Measurements from ENCODE around the gene PDE4D.

The PDE4D gene

GRCh38 chr5:58926541-58926935 lies 967.0 kb downstream of the PDE4D start:
- no peak for DNase-seq (ENCODE audit: low read depth, low spot score)
- Histone ChIP-seq H3K27me3 (ENCODE audit: insufficient read depth, insufficient read length) (no peaks in the 10 kb centered on the region), H3K36me3 (ENCODE audit: insufficient read depth, insufficient read length, low read length) (no peaks in the 10 kb centered on the region), H3K4me3 (ENCODE audit: insufficient read length, low read depth) (no peak overlapping the region), H3K4me1 (ENCODE audit: insufficient read depth, insufficient read length) (peaks cover 3% of the 10 kb centered on the region), H3K9ac (ENCODE audit: insufficient read length, low read depth) (no peak overlapping the region), H3K9me3 (ENCODE audit: insufficient read depth, low read length) (no peaks in the 10 kb centered on the region)
- no peak for TF ChIP-seq SUZ12 (IDR thresholded peaks at IDR 0.05; ENCODE audit: extremely low read depth, insufficient read depth, insufficient read length)
- no peak for TF ChIP-seq YY1 (IDR thresholded peaks at IDR 0.05; ENCODE audit: insufficient read depth, insufficient read length)
- TF ChIP-seq ZNF274 (IDR thresholded peaks at IDR 0.05; ENCODE audit: low read depth, low read length): no peak

GRCh38 chr5:58925627-58926540 lies 967.6 kb downstream of the PDE4D start:
- Histone ChIP-seq H3K4me3 (ENCODE audit: insufficient read length, low read depth) (no peak overlapping the region), H3K9me3 (ENCODE audit: insufficient read depth, low read length) (no peaks in the 10 kb centered on the region), H3K9ac (ENCODE audit: insufficient read length, low read depth) (no peak overlapping the region), H3K4me1 (ENCODE audit: insufficient read depth, insufficient read length) (peaks cover 3% of the 10 kb centered on the region), H3K27me3 (ENCODE audit: insufficient read depth, insufficient read length) (no peaks in the 10 kb centered on the region), H3K36me3 (ENCODE audit: insufficient read depth, insufficient read length, low read length) (no peaks in the 10 kb centered on the region)
- DNase-seq (ENCODE audit: low read depth, low spot score): no peak
- no peak for TF ChIP-seq SUZ12 (IDR thresholded peaks at IDR 0.05; ENCODE audit: extremely low read depth, insufficient read depth, insufficient read length)

GRCh38 chr5:58924306-58924705 lies 969.2 kb downstream of the PDE4D start:
- TF ChIP-seq ZNF274 (IDR thresholded peaks at IDR 0.05; ENCODE audit: low read depth, low read length): no peak
- no peak for TF ChIP-seq SUZ12 (IDR thresholded peaks at IDR 0.05; ENCODE audit: extremely low read depth, insufficient read depth, insufficient read length)
- TF ChIP-seq YY1 (IDR thresholded peaks at IDR 0.05; ENCODE audit: insufficient read depth, insufficient read length): no peak
- Histone ChIP-seq H3K4me1 (ENCODE audit: insufficient read depth, insufficient read length) (peaks cover 3% of the 10 kb centered on the region), H3K36me3 (ENCODE audit: insufficient read depth, insufficient read length, low read length) (no peaks in the 10 kb centered on the region), H3K9me3 (ENCODE audit: insufficient read depth, low read length) (no peaks in the 10 kb centered on the region), H3K27me3 (ENCODE audit: insufficient read depth, insufficient read length) (no peaks in the 10 kb centered on the region), H3K9ac (ENCODE audit: insufficient read length, low read depth) (no peak overlapping the region), H3K4me3 (ENCODE audit: insufficient read length, low read depth) (no peak overlapping the region)
- DNase-seq (ENCODE audit: low read depth, low spot score): no peak

GRCh38 chr5:58923355-58923754 lies 970.2 kb downstream of the PDE4D start:
- Histone ChIP-seq H3K9ac (ENCODE audit: insufficient read length, low read depth) (no peak overlapping the region), H3K9me3 (ENCODE audit: insufficient read depth, low read length) (no peaks in the 10 kb centered on the region), H3K4me1 (ENCODE audit: insufficient read depth, insufficient read length) (peaks cover 3% of the 10 kb centered on the region), H3K4me3 (ENCODE audit: insufficient read length, low read depth) (no peak overlapping the region), H3K27me3 (ENCODE audit: insufficient read depth, insufficient read length) (no peaks in the 10 kb centered on the region), H3K36me3 (ENCODE audit: insufficient read depth, insufficient read length, low read length) (no peaks in the 10 kb centered on the region)
- TF ChIP-seq SUZ12 (IDR thresholded peaks at IDR 0.05; ENCODE audit: extremely low read depth, insufficient read depth, insufficient read length): no peak
- no peak for TF ChIP-seq YY1 (IDR thresholded peaks at IDR 0.05; ENCODE audit: insufficient read depth, insufficient read length)
- no peak for TF ChIP-seq ZNF274 (IDR thresholded peaks at IDR 0.05; ENCODE audit: low read depth, low read length)
- DNase-seq (ENCODE audit: low read depth, low spot score): no peak

GRCh38 chr5:58922461-58923171 lies 970.9 kb downstream of the PDE4D start:
- TF ChIP-seq SUZ12 (IDR thresholded peaks at IDR 0.05; ENCODE audit: extremely low read depth, insufficient read depth, insufficient read length) (no peak), YY1 (IDR thresholded peaks at IDR 0.05; ENCODE audit: insufficient read depth, insufficient read length) (no peak), ZNF274 (IDR thresholded peaks at IDR 0.05; ENCODE audit: low read depth, low read length) (no peak)
- peaks cover 3% of the 10 kb centered on the region for H3K4me1 ChIP-seq (ENCODE audit: insufficient read depth, insufficient read length)

GRCh38 chr5:58921159-58921558 lies 972.4 kb downstream of the PDE4D start:
- Histone ChIP-seq H3K9ac (ENCODE audit: insufficient read length, low read depth) (no peak overlapping the region), H3K36me3 (ENCODE audit: insufficient read depth, insufficient read length, low read length) (no peaks in the 10 kb centered on the region), H3K27me3 (ENCODE audit: insufficient read depth, insufficient read length) (no peaks in the 10 kb centered on the region), H3K4me1 (ENCODE audit: insufficient read depth, insufficient read length) (peaks cover 3% of the 10 kb centered on the region), H3K9me3 (ENCODE audit: insufficient read depth, low read length) (no peaks in the 10 kb centered on the region), H3K4me3 (ENCODE audit: insufficient read length, low read depth) (no peak overlapping the region)
- DNase-seq (ENCODE audit: low read depth, low spot score): no peak
- TF ChIP-seq YY1 (IDR thresholded peaks at IDR 0.05; ENCODE audit: insufficient read depth, insufficient read length) (no peak), ZNF274 (IDR thresholded peaks at IDR 0.05; ENCODE audit: low read depth, low read length) (no peak), SUZ12 (IDR thresholded peaks at IDR 0.05; ENCODE audit: extremely low read depth, insufficient read depth, insufficient read length) (no peak)

More at GRCh38 chr5:58922461-58923171, 970.9 kb downstream of the PDE4D start:
- Histone ChIP-seq H3K9ac (ENCODE audit: insufficient read length, low read depth) (no peak overlapping the region), H3K4me3 (ENCODE audit: insufficient read length, low read depth) (no peak overlapping the region), H3K9me3 (ENCODE audit: insufficient read depth, low read length) (no peaks in the 10 kb centered on the region), H3K27me3 (ENCODE audit: insufficient read depth, insufficient read length) (no peaks in the 10 kb centered on the region), H3K36me3 (ENCODE audit: insufficient read depth, insufficient read length, low read length) (no peaks in the 10 kb centered on the region)
- DNase-seq (ENCODE audit: low read depth, low spot score): no peak

GRCh38 chr5:58919833-58920232 lies 973.7 kb downstream of the PDE4D start:
- Histone ChIP-seq H3K36me3 (ENCODE audit: insufficient read depth, insufficient read length, low read length) (no peaks in the 10 kb centered on the region), H3K4me1 (ENCODE audit: insufficient read depth, insufficient read length) (peaks cover 3% of the 10 kb centered on the region), H3K9me3 (ENCODE audit: insufficient read depth, low read length) (no peaks in the 10 kb centered on the region), H3K4me3 (ENCODE audit: insufficient read length, low read depth) (no peak overlapping the region), H3K9ac (ENCODE audit: insufficient read length, low read depth) (no peak overlapping the region), H3K27me3 (ENCODE audit: insufficient read depth, insufficient read length) (no peaks in the 10 kb centered on the region)
- no peak for TF ChIP-seq ZNF274 (IDR thresholded peaks at IDR 0.05; ENCODE audit: low read depth, low read length)
- no peak for DNase-seq (ENCODE audit: low read depth, low spot score)

Measured in NT2/D1 (cell line).